Smooth muscle cell (in vitro differentiated cells): ENCODE measurements around the gene DIAPH1. TPM values are rescaled to one million over a fixed set of nuclear protein-coding genes. Genes with fewer than 3 reads are reported as not detected.

Experiments
- DNase-seq: peaks from one replicate; lab custom pipeline; 2025; ENCODE audit not compliant: unreplicated experiment; lab: John Stamatoyannopoulos, UW
- H2AFZ ChIP-seq: fragments of 200-600 bp; sonication (generic); 2 replicates; pipeline ENCODE4 v1.6.0; 2016; ENCODE audit warnings: antibody characterized with exemption, low read depth, mild to moderate bottlenecking
- H3F3A ChIP-seq: fragments of 200-600 bp; sonication (generic); 2 replicates; pipeline ENCODE4 v1.6.0; 2017; ENCODE audit warnings: antibody characterized with exemption, low read depth
- H3K27ac ChIP-seq: fragments of 200-600 bp; sonication (generic); 2 replicates; pipeline ENCODE4 v1.5.1; 2016; ENCODE audit warnings: low read depth, mild to moderate bottlenecking
- H3K27me3 ChIP-seq: fragments of 200-600 bp; sonication (generic); 2 replicates; pipeline ENCODE4 v1.6.1; 2016; ENCODE audit warnings: low read depth, mild to moderate bottlenecking
- H3K36me3 ChIP-seq: fragments of 200-600 bp; sonication (generic); 2 replicates; pipeline ENCODE4 v1.5.1; 2016; ENCODE audit warnings: low read depth
- H3K4me1 ChIP-seq: fragments of 200-600 bp; sonication (generic); 2 replicates; pipeline ENCODE4 v1.5.1; 2016; ENCODE audit warnings: low read depth
- H3K4me2 ChIP-seq: fragments of 200-600 bp; sonication (generic); 2 replicates; pipeline ENCODE4 v1.6.0; 2016; ENCODE audit warnings: mild to moderate bottlenecking
- H3K4me3 ChIP-seq: fragments of 200-600 bp; sonication (generic); 2 replicates; pipeline ENCODE4 v1.5.1; 2016; ENCODE audit warnings: mild to moderate bottlenecking
- H3K79me2 ChIP-seq: fragments of 200-600 bp; sonication (generic); 2 replicates; pipeline ENCODE4 v1.6.0; 2016; ENCODE audit warnings: low read depth, mild to moderate bottlenecking
- H3K9ac ChIP-seq: fragments of 200-600 bp; sonication (generic); 2 replicates; pipeline ENCODE4 v1.6.0; 2016; ENCODE audit warnings: low read depth
- H3K9me3 ChIP-seq: fragments of 200-600 bp; sonication (generic); replicated peaks from 2 replicates; pipeline ENCODE4 v1.5.1; 2016; ENCODE audit warnings: low read depth
- H4K20me1 ChIP-seq: fragments of 200-600 bp; sonication (generic); 2 replicates; pipeline ENCODE4 v1.6.0; 2016; ENCODE audit warnings: low read depth
- WGBS: methylation state at CpG from one replicate; pipeline ENCODE4 v1.1.7; 2016; ENCODE audit warnings: low lambda C conversion rate; 5-methylcytosine and 5-hydroxymethylcytosine counted together
- polyA plus RNA-seq: library from polyadenylated mRNA; unstranded; fragments of >200 nt; fragmentation: Nextera tagmentation; extraction: Ambion mirVana; gene quantifications from 2 replicates; pipeline ENCODE4 v1.2.1, GENCODE V29; 2016
- total RNA-seq: library from RNA; depleted of rRNA; stranded (reverse); fragments of >200 nt; gene quantifications from 2 replicates; pipeline ENCODE4 v1.2.3, GENCODE V29; 2014
- TF ChIP-seq, protein P1 (sequence below): fragments of 200-600 bp; sonication (generic); IDR thresholded peaks from 2 replicates; pipeline ENCODE4 v1.5.1; 2017; ENCODE audit warnings: borderline replicate concordance, mild to moderate bottlenecking, antibody characterized with exemption; ENCODE audit not compliant: insufficient read depth, poor library complexity, severe bottlenecking

The DIAPH1 gene
- total and polyA plus RNA-seq, 2 experiments from 2014 or later: 15.4 to 26.7 TPM

DNA sequence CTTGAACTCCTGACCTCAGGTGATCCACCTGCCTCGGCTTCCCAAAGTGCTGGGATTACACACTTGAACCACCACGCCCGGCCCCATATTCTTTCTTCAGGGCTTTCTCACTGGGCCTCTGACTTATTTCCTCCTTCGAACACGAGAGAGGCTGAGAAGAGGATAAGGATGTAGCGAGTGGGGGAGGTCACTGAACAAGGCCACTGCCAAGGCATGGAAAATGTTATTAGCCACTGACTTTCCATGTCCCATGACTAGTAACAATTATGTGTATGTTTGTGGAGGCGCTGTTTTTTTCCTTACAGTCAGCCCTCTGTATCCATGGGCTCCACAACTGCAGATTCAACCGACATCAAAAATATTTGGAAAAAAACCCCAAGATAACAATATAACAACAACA is 44.7 kb upstream of the DIAPH1 start:
- Histone ChIP-seq H3K27ac (no peak overlapping the region), H3K4me2 (no peak overlapping the region), H3K79me2 (no peaks in the 10 kb centered on the region), H3K36me3 (no peaks in the 10 kb centered on the region), H2AFZ (no peak overlapping the region), H3K9ac (no peak overlapping the region), H4K20me1 (no peaks in the 10 kb centered on the region), H3F3A (no peaks in the 10 kb centered on the region), H3K4me3 (no peak overlapping the region), H3K4me1 (no peaks in the 10 kb centered on the region), H3K9me3 (no peaks in the 10 kb centered on the region), H3K27me3 (no peaks in the 10 kb centered on the region)
- TF ChIP-seq, protein P1, sequence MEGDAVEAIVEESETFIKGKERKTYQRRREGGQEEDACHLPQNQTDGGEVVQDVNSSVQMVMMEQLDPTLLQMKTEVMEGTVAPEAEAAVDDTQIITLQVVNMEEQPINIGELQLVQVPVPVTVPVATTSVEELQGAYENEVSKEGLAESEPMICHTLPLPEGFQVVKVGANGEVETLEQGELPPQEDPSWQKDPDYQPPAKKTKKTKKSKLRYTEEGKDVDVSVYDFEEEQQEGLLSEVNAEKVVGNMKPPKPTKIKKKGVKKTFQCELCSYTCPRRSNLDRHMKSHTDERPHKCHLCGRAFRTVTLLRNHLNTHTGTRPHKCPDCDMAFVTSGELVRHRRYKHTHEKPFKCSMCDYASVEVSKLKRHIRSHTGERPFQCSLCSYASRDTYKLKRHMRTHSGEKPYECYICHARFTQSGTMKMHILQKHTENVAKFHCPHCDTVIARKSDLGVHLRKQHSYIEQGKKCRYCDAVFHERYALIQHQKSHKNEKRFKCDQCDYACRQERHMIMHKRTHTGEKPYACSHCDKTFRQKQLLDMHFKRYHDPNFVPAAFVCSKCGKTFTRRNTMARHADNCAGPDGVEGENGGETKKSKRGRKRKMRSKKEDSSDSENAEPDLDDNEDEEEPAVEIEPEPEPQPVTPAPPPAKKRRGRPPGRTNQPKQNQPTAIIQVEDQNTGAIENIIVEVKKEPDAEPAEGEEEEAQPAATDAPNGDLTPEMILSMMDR: no peak
- DNase-seq: no peak
- 94% methylated on average over 8 of the region's 8 CpGs for WGBS

DNA sequence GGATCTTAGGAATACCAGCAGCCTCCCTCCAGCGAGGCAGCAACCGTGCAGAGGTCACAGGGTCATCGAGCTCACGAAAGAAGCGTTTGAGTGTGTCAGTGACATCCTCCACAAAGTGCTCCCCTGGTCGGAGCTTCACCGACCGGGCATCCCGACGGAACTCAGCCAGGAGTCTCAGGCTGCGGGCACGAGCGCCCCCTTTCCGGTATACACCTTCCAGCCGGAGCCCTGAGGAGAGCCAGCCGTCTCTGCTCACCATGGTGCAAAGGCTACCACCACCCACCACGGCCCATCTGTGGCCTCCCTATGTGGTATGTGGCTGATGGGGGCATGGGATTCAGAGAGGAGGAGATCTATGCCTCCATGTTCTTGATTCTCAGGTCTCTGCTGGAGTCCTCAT is 43.2 kb upstream of the DIAPH1 start:
- Histone ChIP-seq H3K27ac (no peak overlapping the region), H3K36me3 (no peaks in the 10 kb centered on the region), H3K4me1 (no peaks in the 10 kb centered on the region), H3K4me3 (no peak overlapping the region), H4K20me1 (no peaks in the 10 kb centered on the region), H3K4me2 (no peak overlapping the region), H2AFZ (no peak overlapping the region), H3K9me3 (no peaks in the 10 kb centered on the region), H3K79me2 (no peaks in the 10 kb centered on the region), H3F3A (no peaks in the 10 kb centered on the region), H3K27me3 (no peaks in the 10 kb centered on the region), H3K9ac (no peak overlapping the region)
- 94% methylated on average over 17 of the region's 17 CpGs for WGBS
- TF ChIP-seq, protein P1: no peak
- no peak for DNase-seq

DNA sequence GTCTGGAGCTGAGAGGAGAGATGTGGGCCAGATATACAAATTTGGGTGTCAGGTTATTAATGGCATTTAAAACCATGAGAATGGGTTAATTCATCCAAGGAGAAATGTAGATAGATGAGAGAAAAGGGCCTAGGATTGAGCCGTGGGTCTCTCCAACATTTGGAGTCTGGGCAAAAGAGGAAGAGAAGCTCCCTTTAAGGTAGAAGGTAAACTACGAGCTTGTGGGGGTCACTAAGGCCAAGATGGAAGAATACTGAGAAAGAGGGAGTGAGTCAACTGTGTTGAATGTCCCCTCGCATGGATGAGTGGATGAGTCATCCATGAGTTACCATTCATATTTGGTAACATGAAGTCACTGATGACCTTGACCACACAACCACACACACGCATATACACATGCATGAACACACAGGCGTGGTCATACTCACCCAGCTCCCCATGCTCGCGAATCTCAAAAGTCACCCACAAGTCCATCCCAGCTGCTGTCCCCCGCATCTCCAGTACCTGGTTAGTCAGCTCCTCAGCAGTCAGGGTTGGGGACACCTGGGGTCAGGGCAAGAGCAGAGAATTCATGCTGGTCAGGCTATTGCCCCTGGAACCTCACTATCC is 39.2 kb upstream of the DIAPH1 start:
- Histone ChIP-seq H3K4me2 (no peak overlapping the region), H3K9ac (peak overlapping the region; percentile 11), H3K4me1 (no peaks in the 10 kb centered on the region), H3K36me3 (no peaks in the 10 kb centered on the region), H3K9me3 (no peaks in the 10 kb centered on the region), H3K27ac (peak overlapping the region; percentile 30), H2AFZ (no peak overlapping the region), H3K27me3 (no peaks in the 10 kb centered on the region), H3K79me2 (no peaks in the 10 kb centered on the region), H4K20me1 (no peaks in the 10 kb centered on the region), H3K4me3 (no peak overlapping the region), H3F3A (no peaks in the 10 kb centered on the region)
- WGBS: 51% methylated on average over 8 of the region's 8 CpGs
- no peak for DNase-seq
- TF ChIP-seq, protein P1: no peak

DNA sequence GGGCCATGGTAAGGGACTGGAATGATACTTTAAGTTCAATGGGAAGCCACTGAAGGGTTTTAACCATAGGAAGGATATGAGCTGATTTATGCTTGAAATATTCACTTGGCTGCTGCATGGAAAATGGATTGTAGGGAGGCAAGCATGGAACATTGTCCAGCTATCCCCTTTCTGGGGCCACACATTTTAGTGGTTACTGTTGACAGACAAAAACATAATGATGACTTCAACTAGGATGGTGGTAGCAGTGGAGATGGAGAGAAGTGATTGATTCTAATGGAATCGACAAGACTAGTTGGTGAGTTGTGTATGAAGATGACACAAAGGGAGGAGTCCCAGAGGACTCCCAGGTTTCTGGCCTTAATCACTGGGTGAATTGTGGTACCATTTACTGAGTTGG is 38.6 kb upstream of the DIAPH1 start:
- Histone ChIP-seq H3K36me3 (no peaks in the 10 kb centered on the region), H3K4me2 (no peak overlapping the region), H3K4me3 (no peak overlapping the region), H4K20me1 (no peaks in the 10 kb centered on the region), H3K79me2 (no peaks in the 10 kb centered on the region), H3K27me3 (no peaks in the 10 kb centered on the region), H3K4me1 (no peaks in the 10 kb centered on the region), H3K27ac (peak overlapping the region; percentile 19), H2AFZ (no peak overlapping the region), H3K9ac (no peak overlapping the region), H3F3A (no peaks in the 10 kb centered on the region), H3K9me3 (no peaks in the 10 kb centered on the region)
- WGBS: 100% methylated on average over 1 of the region's 1 CpG
- TF ChIP-seq, protein P1: no peak
- no peak for DNase-seq
